Natural killer cell (primary cell): ENCODE results near the gene ECM1. TPM values are rescaled to one million over a fixed set of nuclear protein-coding genes. Genes with fewer than 3 reads are reported as not detected.

Experiments used
- ATAC-seq, 3 donors: fragments of 150-1000 bp in 2 of 3; fragments of 200-7000 bp in 1 of 3; cut with Tn5 transposase; 1 replicate in 1 of 3; 2 replicates in 2 of 3; pipeline ENCODE4 v1.10.0; 2021; ENCODE audit warnings: mild to moderate bottlenecking in 2 of 3, moderate library complexity in 2 of 3
- DNase-seq, 2 donors: peaks; one replicate each; pipeline versions ENCODE4 v3.0.0 to v3.0.0-alpha.2; 2013 to 2021; ENCODE audit warnings: mixed read lengths in 1 of 2
- H3K27ac ChIP-seq: one replicate; pipeline ENCODE4 v1.5.1; 2013; ENCODE audit warnings: mild to moderate bottlenecking, low read length
- H3K27me3 ChIP-seq: one replicate; pipeline ENCODE4 v1.6.1; 2013; ENCODE audit warnings: low read length; ENCODE audit not compliant: control insufficient read depth, insufficient read depth
- H3K36me3 ChIP-seq: one replicate; pipeline ENCODE4 v1.6.1; 2013; ENCODE audit warnings: low read length; ENCODE audit not compliant: control insufficient read depth, insufficient read depth
- H3K4me1 ChIP-seq: one replicate; pipeline ENCODE4 v1.6.1; 2013; ENCODE audit warnings: low read length; ENCODE audit not compliant: control insufficient read depth, insufficient read depth
- H3K4me3 ChIP-seq: one replicate; pipeline ENCODE4 v1.5.1; 2013; ENCODE audit warnings: low read length
- H3K9me3 ChIP-seq: one replicate; pipeline ENCODE4 v1.6.1; 2013; ENCODE audit warnings: low read length; ENCODE audit not compliant: control insufficient read depth, insufficient read depth
- H3K27ac Mint-ChIP-seq, 2 donors: one replicate each; pipeline ENCODE4 v1.8.0; 2022; ENCODE audit warnings: mild to moderate bottlenecking in 2 of 2, mixed read lengths in 2 of 2, moderate library complexity in 1 of 2
- H3K27me3 Mint-ChIP-seq, 2 donors: one replicate each; pipeline ENCODE4 v1.8.0; 2022; ENCODE audit warnings: low read depth in 2 of 2, mixed read lengths in 2 of 2
- H3K36me3 Mint-ChIP-seq: one replicate; pipeline ENCODE4 v1.8.0; 2022; ENCODE audit warnings: mixed read lengths
- H3K4me1 Mint-ChIP-seq, 2 donors: one replicate each; pipeline ENCODE4 v1.8.0; 2022; ENCODE audit warnings: mixed read lengths in 2 of 2
- H3K4me3 Mint-ChIP-seq: one replicate; pipeline ENCODE4 v1.8.0; 2022; ENCODE audit warnings: mild to moderate bottlenecking, moderate library complexity, mixed read lengths
- H3K9me3 Mint-ChIP-seq, 2 donors: one replicate each; pipeline ENCODE4 v1.8.0; 2022; ENCODE audit warnings: mixed read lengths in 2 of 2
- CTCF ChIP-seq: fragments of 200-600 bp; IDR thresholded peaks from one replicate; pipeline ENCODE4 v1.8.0; 2022; ENCODE audit warnings: antibody characterized with exemption
- WGBS: methylation state at CpG from one replicate; pipeline ENCODE4 v1.1.7; 2013; ENCODE audit warnings: missing lambda C conversion rate; ENCODE audit not compliant: insufficient coverage; 5-methylcytosine and 5-hydroxymethylcytosine counted together
- intact Hi-C: fragments of 100-400 bp; cut with micrococcal nuclease; formaldehyde crosslinking; loops from one replicate; pipeline ENCODE4 v1.14.2; 2022
- total RNA-seq, 4 donors: library from RNA; stranded (reverse); fragments of 120-200 nt in 1 of 4; gene quantifications; one replicate each; pipeline versions ENCODE4 v1.2.3 to v1.2.4, GENCODE V29; 2013 to 2022

ECM1 gene
- total RNA-seq, 3 donors from 2014 or later (not counting 1 experiment from before 2014, with no cell fraction given) = 0.42 to 0.43 TPM; not detected in 1

DNA sequence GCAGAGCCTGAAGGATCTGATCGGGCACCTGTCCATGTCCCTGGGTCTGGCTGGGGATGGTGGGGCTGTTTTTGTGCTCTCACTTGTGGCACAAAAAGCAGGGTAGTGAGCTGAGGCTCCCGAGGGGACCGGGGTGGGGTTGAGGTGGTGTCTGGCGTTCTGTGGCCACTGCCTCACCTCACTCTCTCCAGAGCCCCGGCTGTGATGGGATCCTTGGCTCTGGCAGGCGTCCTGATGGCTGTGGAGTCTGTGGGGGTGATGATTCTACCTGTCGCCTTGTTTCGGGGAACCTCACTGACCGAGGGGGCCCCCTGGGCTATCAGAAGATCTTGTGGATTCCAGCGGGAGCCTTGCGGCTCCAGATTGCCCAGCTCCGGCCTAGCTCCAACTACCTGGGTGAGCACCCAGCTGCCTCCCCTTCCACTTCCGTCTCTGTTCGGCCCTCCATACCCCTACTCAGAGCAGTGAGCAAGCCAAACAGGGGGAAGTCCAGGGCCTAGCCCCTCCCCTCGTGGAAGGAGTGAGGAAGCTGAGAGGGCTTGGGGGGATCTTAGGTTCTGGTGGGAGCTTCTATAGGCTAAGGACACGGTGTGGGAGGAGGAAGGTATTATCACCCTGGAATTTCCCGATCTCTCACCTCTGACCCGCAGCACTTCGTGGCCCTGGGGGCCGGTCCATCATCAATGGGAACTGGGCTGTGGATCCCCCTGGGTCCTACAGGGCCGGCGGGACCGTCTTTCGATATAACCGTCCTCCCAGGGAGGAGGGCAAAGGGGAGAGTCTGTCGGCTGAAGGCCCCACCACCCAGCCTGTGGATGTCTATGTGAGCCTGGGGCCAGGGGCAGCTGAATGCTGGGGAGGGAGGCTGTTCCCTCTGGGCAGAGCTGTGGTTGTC, 48.3 kb downstream of the ECM1 start:
- TF ChIP-seq CTCF = no peak
- no peaks in the 10 kb centered on the region for H3K27me3 ChIP-seq
- peaks cover 15 to 37% of the 10 kb centered on the region in 2 donors for H3K4me1 Mint-ChIP-seq
- no peaks in the 10 kb centered on the region for H3K27me3 Mint-ChIP-seq
- no peaks in the 10 kb centered on the region for H3K36me3 ChIP-seq
- no peak overlapping the region for H3K4me3 ChIP-seq
- no peaks in the 10 kb centered on the region for H3K9me3 Mint-ChIP-seq
- 95% methylated on average over 26 of the region's 26 CpGs for WGBS
- DNase-seq (no peak), ATAC-seq (no peak)
- intact Hi-C loops = no loop called here
- no peaks in the 10 kb centered on the region for H3K36me3 Mint-ChIP-seq
- H3K9me3 ChIP-seq = no peaks in the 10 kb centered on the region
- no peak overlapping the region for H3K4me3 Mint-ChIP-seq
- H3K27ac ChIP-seq = no peak overlapping the region
- no peak overlapping the region for H3K27ac Mint-ChIP-seq
- peaks cover 42% of the 10 kb centered on the region for H3K4me1 ChIP-seq

DNA sequence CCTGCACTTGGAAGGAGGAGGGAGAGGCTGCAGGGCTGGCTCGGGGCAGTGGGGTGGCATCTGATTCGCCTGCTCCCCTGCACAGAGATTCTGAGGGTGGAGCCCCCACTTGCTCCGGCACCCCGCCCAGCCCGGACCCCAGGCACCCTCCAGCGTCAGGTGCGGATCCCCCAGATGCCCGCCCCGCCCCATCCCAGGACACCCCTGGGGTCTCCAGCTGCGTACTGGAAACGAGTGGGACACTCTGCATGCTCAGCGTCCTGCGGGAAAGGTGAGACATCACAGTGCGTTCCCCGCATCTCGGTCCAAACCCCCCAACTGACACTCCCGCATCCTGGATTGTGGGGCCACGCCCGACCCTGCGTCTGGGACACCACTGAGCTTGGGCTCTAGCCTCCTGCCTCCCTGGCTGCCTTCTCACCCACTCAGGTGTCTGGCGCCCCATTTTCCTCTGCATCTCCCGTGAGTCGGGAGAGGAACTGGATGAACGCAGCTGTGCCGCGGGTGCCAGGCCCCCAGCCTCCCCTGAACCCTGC, 49.2 kb downstream of the ECM1 start:
- no peak overlapping the region for H3K27ac Mint-ChIP-seq
- 95% methylated on average over 26 of the region's 26 CpGs for WGBS

DNA sequence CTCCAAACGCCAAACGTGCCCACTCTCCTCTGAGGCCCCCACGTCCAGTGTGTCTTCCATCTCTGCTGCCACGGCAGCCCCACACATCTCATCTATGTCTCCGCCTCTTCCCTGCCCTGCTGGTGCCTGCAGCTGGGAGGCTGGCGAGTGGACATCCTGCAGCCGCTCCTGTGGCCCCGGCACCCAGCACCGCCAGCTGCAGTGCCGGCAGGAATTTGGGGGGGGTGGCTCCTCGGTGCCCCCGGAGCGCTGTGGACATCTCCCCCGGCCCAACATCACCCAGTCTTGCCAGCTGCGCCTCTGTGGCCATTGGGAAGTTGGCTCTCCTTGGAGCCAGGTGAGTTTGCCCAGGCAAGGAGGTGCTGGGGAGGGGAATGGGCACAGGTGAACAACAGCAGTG, 49.9 kb downstream of the ECM1 start:
- 96% methylated on average over 15 of the region's 15 CpGs for WGBS
- Histone ChIP-seq H3K36me3 (no peaks in the 10 kb centered on the region), H3K4me3 (no peak overlapping the region), H3K27me3 (no peaks in the 10 kb centered on the region), H3K9me3 (no peaks in the 10 kb centered on the region), H3K4me1 (peaks cover 42% of the 10 kb centered on the region), H3K27ac (no peak overlapping the region)
- intact Hi-C loops = no loop called here
- Mint-ChIP-seq H3K4me3 (no peak overlapping the region), H3K36me3 (no peaks in the 10 kb centered on the region), H3K4me1 (peaks cover 27 to 43% of the 10 kb centered on the region in 2 donors), H3K27ac (no peak overlapping the region), H3K9me3 (no peaks in the 10 kb centered on the region), H3K27me3 (no peaks in the 10 kb centered on the region)
- ATAC-seq (no peak), DNase-seq (no peak)
- no peak for TF ChIP-seq CTCF

More for the DNA sequence above, 49.2 kb downstream of the ECM1 start:
- Histone ChIP-seq H3K4me3 (no peak overlapping the region), H3K27ac (no peak overlapping the region), H3K9me3 (no peaks in the 10 kb centered on the region), H3K27me3 (no peaks in the 10 kb centered on the region), H3K4me1 (peaks cover 42% of the 10 kb centered on the region), H3K36me3 (no peaks in the 10 kb centered on the region)
- peaks cover 21 to 43% of the 10 kb centered on the region in 2 donors for H3K4me1 Mint-ChIP-seq
- no peaks in the 10 kb centered on the region for H3K9me3 Mint-ChIP-seq
- no peak for DNase-seq
- no peaks in the 10 kb centered on the region for H3K36me3 Mint-ChIP-seq
- H3K4me3 Mint-ChIP-seq = no peak overlapping the region
- intact Hi-C loops = no loop called here
- TF ChIP-seq CTCF = no peak
- H3K27me3 Mint-ChIP-seq = no peaks in the 10 kb centered on the region
- ATAC-seq = no peak
